NT2/D1 (cell line): ENCODE measurements around the gene CLSTN2.

Source experiments
- DNase-seq: peaks from one replicate; pipeline ENCODE4 v3.0.0-alpha.2; 2011; ENCODE audit warnings: low read depth, low spot score
- H3K27me3 ChIP-seq: 2 replicates; pipeline ENCODE4 v1.6.0; 2011; ENCODE audit warnings: mild to moderate bottlenecking; ENCODE audit not compliant: insufficient read length, insufficient read depth
- H3K36me3 ChIP-seq: 2 replicates; pipeline ENCODE4 v1.6.1; 2011; ENCODE audit warnings: mild to moderate bottlenecking, low read length, mixed read lengths; ENCODE audit not compliant: insufficient read depth, insufficient read length
- H3K4me1 ChIP-seq: 2 replicates; pipeline ENCODE4 v1.5.1; 2011; ENCODE audit not compliant: insufficient read depth, insufficient read length
- H3K4me3 ChIP-seq: 2 replicates; pipeline ENCODE4 v1.5.1; 2011; ENCODE audit warnings: low read depth; ENCODE audit not compliant: insufficient read length
- H3K9ac ChIP-seq: 2 replicates; pipeline ENCODE4 v1.6.0; 2011; ENCODE audit warnings: low read depth; ENCODE audit not compliant: insufficient read length
- H3K9me3 ChIP-seq: 2 replicates; pipeline ENCODE4 v1.5.1; 2011; ENCODE audit warnings: mild to moderate bottlenecking, low read length; ENCODE audit not compliant: insufficient read depth
- SUZ12 ChIP-seq: IDR thresholded peaks from 2 replicates; pipeline ENCODE4 v1.6.1; 2011; ENCODE audit not compliant: insufficient read length, insufficient read depth; ENCODE audit errors: extremely low read depth
- YY1 ChIP-seq: IDR thresholded peaks from 2 replicates; pipeline ENCODE4 v1.6.1; 2011; ENCODE audit not compliant: insufficient read length, insufficient read depth
- ZNF274 ChIP-seq: IDR thresholded peaks from 2 replicates; pipeline ENCODE4 v1.6.1; 2011; ENCODE audit warnings: mild to moderate bottlenecking, low read depth, low read length

The CLSTN2 gene

GRCh38 chr3:140160553-140160952 lies 225.6 kb downstream of the CLSTN2 start:
- Histone ChIP-seq H3K9me3 (no peaks in the 10 kb centered on the region), H3K4me3 (no peak overlapping the region), H3K27me3 (no peaks in the 10 kb centered on the region), H3K4me1 (no peaks in the 10 kb centered on the region), H3K9ac (no peak overlapping the region), H3K36me3 (no peaks in the 10 kb centered on the region)
- TF ChIP-seq YY1 = no peak
- TF ChIP-seq SUZ12 = no peak
- TF ChIP-seq ZNF274 = no peak
- no peak for DNase-seq

GRCh38 chr3:140162551-140162950 lies 227.6 kb downstream of the CLSTN2 start:
- TF ChIP-seq SUZ12 (no peak), ZNF274 (no peak), YY1 (no peak)
- no peaks in the 10 kb centered on the region for H3K36me3 ChIP-seq
- no peak overlapping the region for H3K4me3 ChIP-seq
- no peaks in the 10 kb centered on the region for H3K27me3 ChIP-seq
- DNase-seq = no peak
- no peaks in the 10 kb centered on the region for H3K9me3 ChIP-seq
- no peak overlapping the region for H3K9ac ChIP-seq
- H3K4me1 ChIP-seq = no peaks in the 10 kb centered on the region

- no peak overlapping the region for H3K9ac ChIP-seq
Measured at GRCh38 chr3:140163159-140163763, 228.3 kb downstream of the CLSTN2 start.

GRCh38 chr3:140164156-140164555 lies 229.2 kb downstream of the CLSTN2 start:
- DNase-seq = no peak
- Histone ChIP-seq H3K4me3 (no peak overlapping the region), H3K27me3 (no peaks in the 10 kb centered on the region), H3K9me3 (no peaks in the 10 kb centered on the region), H3K4me1 (no peaks in the 10 kb centered on the region), H3K36me3 (no peaks in the 10 kb centered on the region), H3K9ac (no peak overlapping the region)
- TF ChIP-seq ZNF274 (no peak), YY1 (no peak), SUZ12 (no peak)

More at GRCh38 chr3:140163159-140163763, 228.3 kb downstream of the CLSTN2 start:
- Histone ChIP-seq H3K9me3 (no peaks in the 10 kb centered on the region), H3K36me3 (no peaks in the 10 kb centered on the region), H3K27me3 (no peaks in the 10 kb centered on the region), H3K4me1 (no peaks in the 10 kb centered on the region), H3K4me3 (no peak overlapping the region)
- no peak for DNase-seq
- TF ChIP-seq SUZ12 = no peak
- TF ChIP-seq ZNF274 = no peak
- TF ChIP-seq YY1 = no peak

GRCh38 chr3:140164922-140165590 lies 230.1 kb downstream of the CLSTN2 start:
- no peak for DNase-seq
- Histone ChIP-seq H3K9me3 (no peaks in the 10 kb centered on the region), H3K4me3 (no peak overlapping the region), H3K4me1 (no peaks in the 10 kb centered on the region), H3K27me3 (no peaks in the 10 kb centered on the region), H3K9ac (no peak overlapping the region), H3K36me3 (no peaks in the 10 kb centered on the region)
- TF ChIP-seq SUZ12 (no peak), ZNF274 (no peak), YY1 (no peak)

- DNase-seq = no peak
- no peak for TF ChIP-seq ZNF274
- TF ChIP-seq SUZ12 = no peak
- TF ChIP-seq YY1 = no peak
- H3K4me3 ChIP-seq = no peak overlapping the region
- no peaks in the 10 kb centered on the region for H3K9me3 ChIP-seq
- H3K4me1 ChIP-seq = no peaks in the 10 kb centered on the region
- no peak overlapping the region for H3K9ac ChIP-seq
- H3K36me3 ChIP-seq = no peaks in the 10 kb centered on the region
- H3K27me3 ChIP-seq = no peaks in the 10 kb centered on the region
Measured at GRCh38 chr3:140165781-140166180, 230.8 kb downstream of the CLSTN2 start.

- Histone ChIP-seq H3K4me3 (no peak overlapping the region), H3K9ac (no peak overlapping the region), H3K27me3 (no peaks in the 10 kb centered on the region), H3K9me3 (no peaks in the 10 kb centered on the region), H3K4me1 (no peaks in the 10 kb centered on the region), H3K36me3 (no peaks in the 10 kb centered on the region)
- no peak for DNase-seq
- TF ChIP-seq YY1 (no peak), SUZ12 (no peak), ZNF274 (no peak)
Measured at GRCh38 chr3:140166861-140167599, 232.0 kb downstream of the CLSTN2 start.
